IPS DF 6.9 (cell line): ENCODE results near the gene ACAA1.
"Not testable (repeated sequence)": the region's sequence is repeated elsewhere in the genome, so short reads cannot be mapped to it uniquely, and the experiment has no call there.

Source experiments
- DNase-seq: peaks from one replicate; pipeline ENCODE4 v3.0.0-alpha.2; 2013; ENCODE audit warnings: low read depth, low spot score
- H3K27ac ChIP-seq: one replicate; pipeline ENCODE4 v1.5.1; 2013; ENCODE audit warnings: low read length, control low read depth
- H3K27me3 ChIP-seq: 2 replicates; pipeline ENCODE4 v1.6.1; 2013; ENCODE audit warnings: mild to moderate bottlenecking, low read length; ENCODE audit not compliant: control insufficient read depth, insufficient read depth
- H3K36me3 ChIP-seq: 2 replicates; pipeline ENCODE4 v1.6.1; 2013; ENCODE audit warnings: low read length; ENCODE audit not compliant: control insufficient read depth, insufficient read depth
- H3K4me1 ChIP-seq: 2 replicates; pipeline ENCODE4 v1.6.1; 2013; ENCODE audit warnings: low read length; ENCODE audit not compliant: control insufficient read depth, insufficient read depth
- H3K4me3 ChIP-seq: 2 replicates; pipeline ENCODE4 v1.5.1; 2013; ENCODE audit warnings: mild to moderate bottlenecking, low read length
- H3K9me3 ChIP-seq: 2 replicates; pipeline ENCODE4 v1.6.1; 2013; ENCODE audit warnings: low read length, inconsistent platforms; ENCODE audit not compliant: control insufficient read depth, insufficient read depth
- WGBS: extraction: QIAGEN DNeasy Blood & Tissue Kit; methylation state at CpG from one replicate; pipeline ENCODE4 v1.1.7; 2013; ENCODE audit warnings: mixed read lengths, missing lambda C conversion rate; ENCODE audit not compliant: insufficient read length, insufficient coverage; 5-methylcytosine and 5-hydroxymethylcytosine counted together

The ACAA1 gene

GRCh38 chr3:38085943-38086324, 51.0 kb downstream of the ACAA1 start:
- no peak for DNase-seq
- no peaks in the 10 kb centered on the region for H3K27me3 ChIP-seq
- H3K4me3 ChIP-seq: no peak overlapping the region
- H3K4me1 ChIP-seq: no peaks in the 10 kb centered on the region
- WGBS: no CpG with 5 or more reads among the region's 1 CpG
- peaks cover 2% of the 10 kb centered on the region for H3K9me3 ChIP-seq
- H3K27ac ChIP-seq: no peak overlapping the region
- H3K36me3 ChIP-seq: no peaks in the 10 kb centered on the region

GRCh38 chr3:38085311-38085942, 51.5 kb downstream of the ACAA1 start:
- Histone ChIP-seq H3K36me3 (no peaks in the 10 kb centered on the region), H3K4me3 (no peak overlapping the region), H3K9me3 (peaks cover 2% of the 10 kb centered on the region), H3K4me1 (no peaks in the 10 kb centered on the region), H3K27ac (no peak overlapping the region), H3K27me3 (no peaks in the 10 kb centered on the region)
- DNase-seq: no peak
- WGBS: no CpG with 5 or more reads among the region's 11 CpGs

- WGBS: no CpG with 5 or more reads among the region's 7 CpGs
- Histone ChIP-seq H3K4me1 (no peaks in the 10 kb centered on the region), H3K27me3 (no peaks in the 10 kb centered on the region), H3K27ac (no peak overlapping the region), H3K36me3 (no peaks in the 10 kb centered on the region), H3K4me3 (no peak overlapping the region), H3K9me3 (peaks cover 2% of the 10 kb centered on the region)
- DNase-seq: no peak
These were observed 52.3 kb downstream of the ACAA1 start for GRCh38 chr3:38084334-38085310.

- Histone ChIP-seq H3K4me3 (no peak overlapping the region), H3K9me3 (peaks cover 2% of the 10 kb centered on the region), H3K36me3 (no peaks in the 10 kb centered on the region), H3K27ac (no peak overlapping the region), H3K4me1 (no peaks in the 10 kb centered on the region), H3K27me3 (no peaks in the 10 kb centered on the region)
- DNase-seq: no peak
- WGBS: no CpG with 5 or more reads among the region's 13 CpGs
These were observed 53.0 kb downstream of the ACAA1 start for GRCh38 chr3:38083871-38084333.

- H3K9me3 ChIP-seq, H3K36me3 ChIP-seq, H3K4me3 ChIP-seq, H3K27me3 ChIP-seq, H3K4me1 ChIP-seq, DNase-seq, H3K27ac ChIP-seq: not testable (repeated sequence)
- WGBS: no CpG with 5 or more reads among the region's 1 CpG
These were observed 53.7 kb downstream of the ACAA1 start for GRCh38 chr3:38083254-38083653.

GRCh38 chr3:38082296-38082695, 54.6 kb downstream of the ACAA1 start:
- H3K27me3 ChIP-seq, H3K27ac ChIP-seq, H3K36me3 ChIP-seq, H3K9me3 ChIP-seq, H3K4me3 ChIP-seq, DNase-seq, H3K4me1 ChIP-seq: not testable (repeated sequence)
- WGBS: no CpG with 5 or more reads among the region's 16 CpGs

GRCh38 chr3:38077073-38077472, 59.9 kb downstream of the ACAA1 start:
- not testable (repeated sequence) for H3K36me3 ChIP-seq, H3K9me3 ChIP-seq, H3K4me3 ChIP-seq, H3K27ac ChIP-seq, H3K4me1 ChIP-seq, H3K27me3 ChIP-seq, DNase-seq
- no CpG with 5 or more reads among the region's 3 CpGs for WGBS
